Astrocyte of the cerebellum (primary cell): ENCODE measurements around the gene SHC2.
"Not testable (repeated sequence)": the region's sequence is repeated elsewhere in the genome, so short reads cannot be mapped to it uniquely, and the experiment has no call there.

ENCODE experiments used
- DNase-seq: peaks from one replicate; pipeline ENCODE4 v3.0.0-alpha.2; 2011; ENCODE audit warnings: low read depth
- H3K4me3 ChIP-seq: 2 replicates; pipeline ENCODE4 v1.5.1; 2011; ENCODE audit warnings: mild to moderate bottlenecking, low read depth, low read length, moderate library complexity
- in situ Hi-C: cut with HindIII; loops from 2 replicates; pipeline ENCODE4 v1.10.0; 2017; ENCODE audit warnings: low sequenced_read_pairs
- TF ChIP-seq, protein P1 (sequence below): IDR thresholded peaks from 2 replicates; pipeline ENCODE4 v1.5.1; 2012; ENCODE audit warnings: low read length, low read depth, moderate library complexity, mild to moderate bottlenecking; ENCODE audit errors: missing control alignments

Gene SHC2

GRCh38 chr19:397941-398706 lies 62.7 kb downstream of the SHC2 start:
- H3K4me3 ChIP-seq = no peak overlapping the region
- TF ChIP-seq, protein P1, sequence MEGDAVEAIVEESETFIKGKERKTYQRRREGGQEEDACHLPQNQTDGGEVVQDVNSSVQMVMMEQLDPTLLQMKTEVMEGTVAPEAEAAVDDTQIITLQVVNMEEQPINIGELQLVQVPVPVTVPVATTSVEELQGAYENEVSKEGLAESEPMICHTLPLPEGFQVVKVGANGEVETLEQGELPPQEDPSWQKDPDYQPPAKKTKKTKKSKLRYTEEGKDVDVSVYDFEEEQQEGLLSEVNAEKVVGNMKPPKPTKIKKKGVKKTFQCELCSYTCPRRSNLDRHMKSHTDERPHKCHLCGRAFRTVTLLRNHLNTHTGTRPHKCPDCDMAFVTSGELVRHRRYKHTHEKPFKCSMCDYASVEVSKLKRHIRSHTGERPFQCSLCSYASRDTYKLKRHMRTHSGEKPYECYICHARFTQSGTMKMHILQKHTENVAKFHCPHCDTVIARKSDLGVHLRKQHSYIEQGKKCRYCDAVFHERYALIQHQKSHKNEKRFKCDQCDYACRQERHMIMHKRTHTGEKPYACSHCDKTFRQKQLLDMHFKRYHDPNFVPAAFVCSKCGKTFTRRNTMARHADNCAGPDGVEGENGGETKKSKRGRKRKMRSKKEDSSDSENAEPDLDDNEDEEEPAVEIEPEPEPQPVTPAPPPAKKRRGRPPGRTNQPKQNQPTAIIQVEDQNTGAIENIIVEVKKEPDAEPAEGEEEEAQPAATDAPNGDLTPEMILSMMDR = no peak
- in situ Hi-C loops = no loop called here
- DNase-seq = no peak

DNA sequence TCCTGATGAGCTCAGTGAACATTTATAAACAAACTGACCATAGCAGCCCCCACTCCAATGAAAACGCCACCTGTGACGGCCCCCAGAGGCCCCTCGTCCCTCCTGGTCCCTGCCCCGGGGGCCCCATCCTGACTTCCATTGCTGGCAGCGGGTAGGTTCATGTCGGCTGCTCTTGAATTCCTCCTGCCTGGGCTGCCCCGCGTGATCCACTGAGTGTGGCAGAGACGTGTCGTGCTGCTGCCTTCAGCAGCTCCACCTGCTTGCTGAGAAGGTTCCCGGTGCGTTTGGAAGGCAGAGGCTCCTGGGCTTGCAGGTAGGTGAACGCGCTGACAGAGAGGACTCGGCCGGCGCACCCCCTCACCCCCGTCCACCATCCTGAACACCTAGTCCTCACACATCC lies 63.5 kb downstream of the SHC2 start:
- in situ Hi-C loops = no loop called here
- no peak for DNase-seq
- TF ChIP-seq, protein P1 = no peak
- no peak overlapping the region for H3K4me3 ChIP-seq

GRCh38 chr19:395467-395866 lies 65.4 kb downstream of the SHC2 start:
- no peak overlapping the region for H3K4me3 ChIP-seq
- no peak for DNase-seq
- TF ChIP-seq, protein P1 = no peak
- in situ Hi-C loops = no loop called here

DNA sequence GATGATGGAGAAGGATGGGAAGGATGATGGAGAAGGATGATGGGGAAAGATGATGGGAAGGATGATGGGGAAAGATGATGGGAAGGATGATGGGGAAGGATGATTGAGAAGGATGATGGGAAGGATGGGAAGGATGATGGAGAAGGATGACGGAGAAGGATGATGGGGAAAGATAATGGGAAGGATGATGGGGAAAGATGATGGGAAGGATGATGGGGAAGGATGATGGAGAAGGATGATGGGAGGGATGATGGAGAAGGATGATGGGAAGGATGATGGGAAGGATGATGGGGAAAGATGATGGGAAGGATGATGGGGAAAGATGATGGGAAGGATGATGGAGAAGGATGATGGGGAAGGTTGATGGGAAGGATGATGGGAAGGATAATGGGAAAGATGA lies 66.0 kb downstream of the SHC2 start:
- H3K4me3 ChIP-seq, DNase-seq, in situ Hi-C loops: not testable (repeated sequence)

DNA sequence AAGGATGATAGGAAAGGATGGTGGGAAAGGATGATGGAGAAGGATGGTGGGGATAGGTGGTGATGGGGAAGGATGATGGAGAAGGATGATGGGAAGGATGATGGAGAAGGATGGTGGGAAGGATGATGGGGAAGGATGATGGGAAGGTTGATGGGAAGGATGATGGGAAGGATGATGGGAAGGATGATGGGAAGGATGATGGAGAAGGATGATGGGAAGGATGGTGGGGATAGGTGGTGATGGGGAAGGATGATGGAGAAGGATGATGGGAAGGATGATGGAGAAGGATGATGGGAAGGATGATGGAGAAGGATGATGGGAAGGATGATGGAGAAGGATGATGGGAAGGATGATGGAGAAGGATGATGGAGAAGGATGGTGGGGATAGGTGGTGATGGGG lies 67.3 kb downstream of the SHC2 start:
- H3K4me3 ChIP-seq, in situ Hi-C loops, DNase-seq: not testable (repeated sequence)

DNA sequence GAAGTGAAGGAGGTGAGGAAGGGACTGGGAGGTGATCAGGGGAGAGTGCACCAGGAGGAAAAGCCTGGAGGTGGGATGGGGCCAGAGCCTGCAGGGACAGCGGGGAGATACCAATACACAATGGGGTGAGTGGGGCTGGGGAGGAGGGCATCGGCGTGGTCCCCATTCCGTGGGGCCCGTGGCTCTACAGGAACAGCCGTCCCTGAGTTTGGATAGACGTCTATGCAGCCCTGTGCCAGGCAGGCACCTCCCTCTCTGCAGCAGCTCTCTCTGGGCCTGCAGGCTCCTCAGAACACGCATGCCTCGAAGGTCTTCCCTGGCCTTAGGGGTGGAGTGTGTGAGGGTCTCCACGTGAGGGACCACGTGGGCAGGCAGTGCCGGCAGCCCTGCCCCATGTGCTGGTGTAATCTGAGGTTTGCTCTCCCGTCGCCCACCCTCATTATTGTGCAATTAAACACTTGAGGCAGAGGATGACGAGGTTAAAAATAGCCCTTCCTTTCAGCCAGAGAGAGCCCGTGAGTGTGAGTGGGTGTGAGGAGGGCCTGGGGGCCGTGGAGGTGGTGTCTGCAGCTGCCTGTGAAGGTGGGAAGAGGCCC lies 68.4 kb downstream of the SHC2 start:
- no peak for DNase-seq
- no peak overlapping the region for H3K4me3 ChIP-seq
- TF ChIP-seq, protein P1 = no peak
- in situ Hi-C loops = no loop called here

DNA sequence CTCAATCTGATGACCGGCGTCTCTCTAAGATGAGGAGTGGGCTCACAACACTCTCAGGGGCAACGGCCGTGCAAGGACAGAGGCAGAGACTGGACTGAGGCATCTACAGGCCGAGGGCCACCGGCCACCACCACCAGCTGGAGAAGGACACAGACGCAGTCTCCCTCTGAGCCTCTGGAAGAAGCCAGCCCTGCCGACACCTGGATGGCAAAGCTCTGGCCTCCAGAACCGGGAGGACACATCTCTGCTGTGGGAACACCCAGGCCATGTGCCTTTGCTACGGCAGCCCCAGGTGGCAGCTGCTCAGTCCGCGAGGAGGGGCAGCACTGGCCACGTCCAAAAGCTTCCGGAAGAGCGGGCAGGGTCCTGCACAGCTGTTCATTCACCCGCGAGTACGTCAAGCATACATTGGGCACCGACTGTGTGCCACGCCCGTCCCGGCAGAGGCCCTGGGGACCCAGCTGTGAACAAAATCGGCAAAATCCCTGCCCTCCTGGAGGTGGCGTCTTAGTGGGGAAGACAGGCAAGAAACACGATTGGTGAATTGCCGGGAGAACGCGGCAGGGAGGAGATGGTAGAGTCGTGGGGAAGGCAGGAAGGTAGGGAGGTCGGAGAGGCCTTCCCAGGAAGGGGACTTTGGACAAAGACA lies 69.0 kb downstream of the SHC2 start:
- H3K4me3 ChIP-seq = no peak overlapping the region
- TF ChIP-seq, protein P1 = no peak
- DNase-seq = no peak
- in situ Hi-C loops = no loop called here
